NCI-H2107 treated with DMSO at 0.1 percent for 48 hours (cell line): ENCODE data around the gene TTI1.
A peak's percentile ranks its signal among the peaks of the same experiment; 100 is the strongest.

Experiments
- DNase-seq: peaks from one replicate; lab custom pipeline; 2025; ENCODE audit not compliant: unreplicated experiment; lab: John Stamatoyannopoulos, UW

The TTI1 gene

GRCh38 chr20:38033330-38034107 is at the start of gene TTI1, which contains the start of gene RPRD1B:
Gene TTI1, minus strand, starts transcription at chr20:38033456. Its CDS starts 19,640 bp downstream, at chr20:38013816.
Gene RPRD1B, plus strand, starts transcription at chr20:38033746. Its CDS starts 202 bp downstream, at chr20:38033948.
- peak; percentile 56 for DNase-seq

GRCh38 chr20:38082894-38083293 is 49.6 kb upstream of the TTI1 start:
- DNase-seq: no peak

GRCh38 chr20:38081575-38081974 is 48.3 kb upstream of the TTI1 start:
- no peak for DNase-seq

GRCh38 chr20:38079353-38079752 is 46.1 kb upstream of the TTI1 start:
- DNase-seq: no peak

GRCh38 chr20:38078084-38078483 is 44.8 kb upstream of the TTI1 start:
- no peak for DNase-seq

- DNase-seq: no peak
These were observed 43.3 kb upstream of the TTI1 start for GRCh38 chr20:38076548-38076947.

GRCh38 chr20:38075161-38075998 is 42.1 kb upstream of the TTI1 start:
- no peak for DNase-seq

GRCh38 chr20:38073307-38074071 is 40.2 kb upstream of the TTI1 start:
- no peak for DNase-seq

GRCh38 chr20:38072898-38073297 is 39.6 kb upstream of the TTI1 start:
- no peak for DNase-seq

GRCh38 chr20:38067717-38068365 is 34.6 kb upstream of the TTI1 start:
- DNase-seq: no peak

GRCh38 chr20:38066969-38067716 is 33.9 kb upstream of the TTI1 start:
- no peak for DNase-seq

- DNase-seq: no peak
These were observed 32.6 kb upstream of the TTI1 start for GRCh38 chr20:38065764-38066375.

GRCh38 chr20:38063911-38064530 is 30.8 kb upstream of the TTI1 start:
- DNase-seq: no peak

GRCh38 chr20:38062890-38063289 is 29.6 kb upstream of the TTI1 start:
- DNase-seq: no peak

GRCh38 chr20:38061109-38061508 is 27.9 kb upstream of the TTI1 start:
- no peak for DNase-seq

GRCh38 chr20:38060536-38060935 is 27.3 kb upstream of the TTI1 start:
- DNase-seq: no peak

- no peak for DNase-seq
These were observed 26.6 kb upstream of the TTI1 start for GRCh38 chr20:38059832-38060231.

- no peak for DNase-seq
These were observed 24.2 kb upstream of the TTI1 start for GRCh38 chr20:38057351-38057972.

GRCh38 chr20:38055848-38056247 is 22.6 kb upstream of the TTI1 start:
- no peak for DNase-seq
